Uterus (tissue), 4 donors: ENCODE results near the gene MYO16. TPM values are rescaled to one million over a fixed set of nuclear protein-coding genes. Genes with fewer than 3 reads are reported as not detected.

Experiments
- DNase-seq, 2 donors: peaks; one replicate each; pipeline ENCODE4 v3.0.0-alpha.2; 2019 to 2020
- H3K27ac ChIP-seq, 2 donors: fragments of 200-600 bp; sonication (generic); 1 replicate in 1 of 2; 2 replicates in 1 of 2; pipeline ENCODE4 v1.5.1; 2016 to 2018
- H3K27me3 ChIP-seq, 2 donors: fragments of 200-600 bp; sonication (generic); one replicate each; pipeline ENCODE4 v1.5.1; 2018 to 2019; ENCODE audit warnings: control low read depth in 1 of 2
- H3K36me3 ChIP-seq, 2 donors: fragments of 200-600 bp; sonication (generic); one replicate each; pipeline ENCODE4 v1.5.1; 2019; ENCODE audit warnings: control low read depth in 1 of 2
- H3K4me1 ChIP-seq, 2 donors: fragments of 200-600 bp; sonication (generic); one replicate each; pipeline ENCODE4 v1.5.1; 2018 to 2019; ENCODE audit warnings: control low read depth in 1 of 2
- H3K4me3 ChIP-seq, 2 donors: fragments of 200-600 bp; sonication (generic); 1 replicate in 1 of 2; 2 replicates in 1 of 2; pipeline ENCODE4 v1.5.1; 2018 to 2019; ENCODE audit warnings: mild to moderate bottlenecking in 1 of 2
- H3K9me3 ChIP-seq, 2 donors: fragments of 200-600 bp; sonication (generic); one replicate each; pipeline ENCODE4 v1.5.1; 2019; ENCODE audit warnings: control low read depth in 1 of 2
- CTCF ChIP-seq, 4 experiments: fragments of 200-600 bp in 2 of 4; fragments of 450-650 bp in 2 of 4; sonication (generic) in 2 of 4; IDR thresholded peaks; one replicate each; pipeline ENCODE4 v1.5.1; 2016 to 2019; ENCODE audit warnings: antibody characterized with exemption in 4 of 4, mild to moderate bottlenecking in 2 of 4, moderate library complexity in 1 of 4
- POLR2A ChIP-seq, 2 donors: fragments of 450-650 bp; IDR thresholded peaks; one replicate each; pipeline ENCODE4 v1.6.1; 2016; ENCODE audit warnings: antibody characterized with exemption in 2 of 2, mild to moderate bottlenecking in 1 of 2, moderate library complexity in 1 of 2
- intact Hi-C: fragments of 100-400 bp; cut with DNase I; formaldehyde crosslinking; loops from one replicate; pipeline ENCODE4 v1.15.1; 2023; ENCODE audit warnings: low total_unique reads
- total RNA-seq, 4 donors: library from RNA; depleted of rRNA in 3 of 4; stranded (reverse); fragments of >200 nt in 3 of 4; gene quantifications; one replicate each; pipeline versions ENCODE4 v1.1.0 to v1.2.4, GENCODE V29; 2014 to 2023
- donor health status: DM: yes; HTN: yes; CAD: no.

Gene MYO16
- total RNA-seq, 4 donors from 2014 or later: 0.35 to 0.88 TPM; not detected in 2

DNA sequence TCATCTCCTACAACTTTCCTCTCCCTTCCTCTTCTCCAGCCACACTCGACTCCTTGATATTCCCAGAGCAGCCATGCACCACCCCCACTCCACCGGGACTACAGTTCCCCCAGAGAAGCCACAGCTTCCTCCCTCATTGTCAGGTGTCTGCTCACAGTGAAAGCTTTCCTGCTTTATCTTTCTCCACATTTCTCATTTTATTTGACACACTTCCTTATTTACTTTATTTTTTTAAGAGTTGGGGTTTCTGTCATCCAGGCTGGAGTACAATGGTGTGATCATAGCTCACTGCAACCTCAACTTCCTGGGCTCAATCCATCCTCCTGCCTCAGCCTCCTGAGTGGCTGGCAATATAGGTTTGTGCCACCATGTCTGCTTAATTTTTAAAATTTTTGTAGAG, 464.6 kb downstream of the MYO16 start:
- Histone ChIP-seq H3K27me3 (no peaks in the 10 kb centered on the region), H3K4me1 (no peaks in the 10 kb centered on the region), H3K27ac (no peak overlapping the region), H3K36me3 (no peaks in the 10 kb centered on the region), H3K4me3 (no peak overlapping the region), H3K9me3 (no peaks in the 10 kb centered on the region)
- TF ChIP-seq CTCF (IDR thresholded peaks at IDR 0.05) (no peak), POLR2A (IDR thresholded peaks at IDR 0.05) (no peak)
- no peak for DNase-seq
- intact Hi-C loops: no loop called here

DNA sequence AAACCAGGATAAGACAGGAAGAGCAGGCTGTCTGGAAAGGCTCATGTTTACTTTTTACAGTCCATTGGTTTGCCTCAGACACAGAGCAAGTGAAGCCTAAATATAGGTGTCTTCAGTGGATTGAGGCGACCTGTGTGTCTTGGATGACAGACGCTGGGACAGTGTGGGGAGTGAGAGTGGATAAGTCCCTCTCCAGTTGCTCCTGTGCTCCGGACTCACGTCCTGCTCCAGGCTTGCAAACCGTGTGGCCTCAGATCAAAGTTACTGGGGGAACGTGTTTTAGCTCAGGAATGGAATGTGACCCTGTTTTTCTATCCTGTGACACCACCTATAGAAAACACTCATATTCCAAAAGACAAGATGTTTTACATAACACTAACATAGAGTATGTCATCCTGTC, 465.7 kb downstream of the MYO16 start:
- H3K27ac ChIP-seq: no peak overlapping the region
- no peaks in the 10 kb centered on the region for H3K36me3 ChIP-seq
- H3K9me3 ChIP-seq: no peaks in the 10 kb centered on the region
- H3K4me1 ChIP-seq: no peaks in the 10 kb centered on the region
- intact Hi-C loops: no loop called here
- DNase-seq: no peak
- H3K4me3 ChIP-seq: no peak overlapping the region
- no peaks in the 10 kb centered on the region for H3K27me3 ChIP-seq
- TF ChIP-seq CTCF (IDR thresholded peaks at IDR 0.05): no peak
- no peak for TF ChIP-seq POLR2A (IDR thresholded peaks at IDR 0.05)

DNA sequence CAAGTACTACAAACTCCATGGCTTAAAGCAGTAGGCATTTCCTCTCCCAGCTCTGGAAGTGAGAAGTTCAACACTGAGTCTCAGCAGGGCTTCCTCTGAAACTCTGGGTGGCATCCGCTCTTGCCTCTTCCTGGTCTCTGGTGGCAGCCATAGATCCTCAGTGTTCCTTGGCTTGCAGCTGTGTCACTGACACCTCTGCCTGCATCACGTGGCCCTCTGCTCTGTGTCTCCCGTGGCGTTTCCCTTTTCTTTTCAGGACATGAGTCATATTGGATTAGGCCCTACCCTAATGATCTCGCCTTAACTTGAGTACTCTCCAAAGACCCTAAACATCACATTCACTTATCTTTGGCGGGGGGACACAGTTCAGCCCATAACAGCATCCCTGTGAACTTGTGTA, 466.7 kb downstream of the MYO16 start:
- Histone ChIP-seq H3K27ac (no peak overlapping the region), H3K4me3 (no peak overlapping the region), H3K27me3 (no peaks in the 10 kb centered on the region), H3K36me3 (no peaks in the 10 kb centered on the region), H3K9me3 (no peaks in the 10 kb centered on the region), H3K4me1 (no peaks in the 10 kb centered on the region)
- DNase-seq: no peak
- intact Hi-C loops: no loop called here
- TF ChIP-seq CTCF (IDR thresholded peaks at IDR 0.05) (no peak), POLR2A (IDR thresholded peaks at IDR 0.05) (no peak)

DNA sequence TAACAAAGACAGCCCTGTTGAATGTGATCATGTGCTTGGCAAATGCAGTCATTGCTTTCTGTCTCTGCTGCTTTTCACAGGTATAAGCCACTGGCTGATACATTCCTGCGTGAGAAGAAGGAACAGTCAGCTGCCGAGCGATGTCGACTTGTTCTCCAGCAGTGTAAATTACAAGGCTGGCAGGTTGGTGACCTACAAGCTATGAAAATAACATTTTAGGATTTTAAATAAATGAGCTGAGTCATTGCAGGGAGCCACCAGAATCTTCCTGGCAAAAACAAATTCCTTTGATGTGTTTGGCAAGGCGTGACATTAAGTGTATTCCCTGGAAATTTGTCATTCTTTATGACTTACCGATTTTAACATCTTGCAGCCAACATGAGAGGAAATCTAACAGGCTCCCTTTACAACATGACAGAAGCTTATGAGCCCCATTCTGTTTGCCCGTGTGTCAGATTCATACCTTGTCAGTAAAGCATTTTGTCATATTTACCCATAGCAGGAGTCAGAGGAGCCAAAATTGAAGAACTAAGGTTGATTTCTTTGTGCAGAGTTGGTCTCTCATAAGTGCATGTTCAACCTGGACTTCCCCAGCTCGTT, 471.4 kb downstream of the MYO16 start:
- Histone ChIP-seq H3K4me1 (no peaks in the 10 kb centered on the region), H3K9me3 (no peaks in the 10 kb centered on the region), H3K36me3 (no peaks in the 10 kb centered on the region), H3K4me3 (no peak overlapping the region), H3K27ac (no peak overlapping the region), H3K27me3 (no peaks in the 10 kb centered on the region)
- intact Hi-C loops: no loop called here
- TF ChIP-seq CTCF (IDR thresholded peaks at IDR 0.05) (no peak), POLR2A (IDR thresholded peaks at IDR 0.05) (no peak)
- DNase-seq: no peak

GRCh38 chr13:109101550-109102144, 472.2 kb downstream of the MYO16 start:
- Histone ChIP-seq H3K36me3 (no peaks in the 10 kb centered on the region), H3K9me3 (no peaks in the 10 kb centered on the region), H3K27me3 (no peaks in the 10 kb centered on the region), H3K4me3 (no peak overlapping the region), H3K27ac (no peak overlapping the region), H3K4me1 (no peaks in the 10 kb centered on the region)
- DNase-seq: no peak
- TF ChIP-seq POLR2A (IDR thresholded peaks at IDR 0.05) (no peak), CTCF (IDR thresholded peaks at IDR 0.05) (no peak)
- intact Hi-C loops: no loop called here
